Measurements from ENCODE around the gene FILIP1.

DNA sequence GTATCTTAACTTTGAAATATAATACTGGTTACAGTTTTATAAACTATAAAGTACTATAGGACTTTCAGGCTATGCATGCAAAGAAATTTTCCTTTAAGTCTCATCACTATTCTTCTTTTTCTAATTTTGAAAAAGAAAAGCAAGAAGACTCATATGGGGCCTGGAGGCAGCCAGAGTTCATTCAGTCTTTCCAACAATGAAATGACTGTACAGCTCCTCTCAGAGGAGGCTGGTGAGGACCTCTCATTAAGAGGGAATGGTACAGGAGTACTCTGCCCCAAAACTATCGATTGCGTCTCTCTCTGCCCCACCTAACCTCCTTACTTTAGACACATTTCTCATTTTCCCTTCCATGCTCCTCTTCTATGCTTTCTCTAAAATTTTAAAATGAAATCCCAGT lies 66.3 kb downstream of the FILIP1 start:
- TF ChIP-seq, protein P1, sequence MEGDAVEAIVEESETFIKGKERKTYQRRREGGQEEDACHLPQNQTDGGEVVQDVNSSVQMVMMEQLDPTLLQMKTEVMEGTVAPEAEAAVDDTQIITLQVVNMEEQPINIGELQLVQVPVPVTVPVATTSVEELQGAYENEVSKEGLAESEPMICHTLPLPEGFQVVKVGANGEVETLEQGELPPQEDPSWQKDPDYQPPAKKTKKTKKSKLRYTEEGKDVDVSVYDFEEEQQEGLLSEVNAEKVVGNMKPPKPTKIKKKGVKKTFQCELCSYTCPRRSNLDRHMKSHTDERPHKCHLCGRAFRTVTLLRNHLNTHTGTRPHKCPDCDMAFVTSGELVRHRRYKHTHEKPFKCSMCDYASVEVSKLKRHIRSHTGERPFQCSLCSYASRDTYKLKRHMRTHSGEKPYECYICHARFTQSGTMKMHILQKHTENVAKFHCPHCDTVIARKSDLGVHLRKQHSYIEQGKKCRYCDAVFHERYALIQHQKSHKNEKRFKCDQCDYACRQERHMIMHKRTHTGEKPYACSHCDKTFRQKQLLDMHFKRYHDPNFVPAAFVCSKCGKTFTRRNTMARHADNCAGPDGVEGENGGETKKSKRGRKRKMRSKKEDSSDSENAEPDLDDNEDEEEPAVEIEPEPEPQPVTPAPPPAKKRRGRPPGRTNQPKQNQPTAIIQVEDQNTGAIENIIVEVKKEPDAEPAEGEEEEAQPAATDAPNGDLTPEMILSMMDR (conservative IDR thresholded peaks at IDR 0.05; ENCODE audit: low read depth, low read length) = no peak
- TF ChIP-seq RFX5 (IDR thresholded peaks at IDR 0.05; ENCODE audit: low read depth, low read length) = no peak
- TF ChIP-seq, protein P2, sequence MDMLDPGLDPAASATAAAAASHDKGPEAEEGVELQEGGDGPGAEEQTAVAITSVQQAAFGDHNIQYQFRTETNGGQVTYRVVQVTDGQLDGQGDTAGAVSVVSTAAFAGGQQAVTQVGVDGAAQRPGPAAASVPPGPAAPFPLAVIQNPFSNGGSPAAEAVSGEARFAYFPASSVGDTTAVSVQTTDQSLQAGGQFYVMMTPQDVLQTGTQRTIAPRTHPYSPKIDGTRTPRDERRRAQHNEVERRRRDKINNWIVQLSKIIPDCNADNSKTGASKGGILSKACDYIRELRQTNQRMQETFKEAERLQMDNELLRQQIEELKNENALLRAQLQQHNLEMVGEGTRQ (IDR thresholded peaks at IDR 0.05; ENCODE audit: low read depth, low read length) = no peak
- TF ChIP-seq CHD1 (IDR thresholded peaks at IDR 0.05; ENCODE audit: low read depth, low read length) = no peak
- TF ChIP-seq POLR2A (IDR thresholded peaks at IDR 0.05; ENCODE audit: low read depth, low read length) = no peak
- TF ChIP-seq SMC3 (IDR thresholded peaks at IDR 0.05; ENCODE audit: low read depth, low read length) = no peak
- TF ChIP-seq MXI1 (IDR thresholded peaks at IDR 0.05; ENCODE audit: borderline replicate concordance, low read depth, low read length) = no peak
- TF ChIP-seq BHLHE40 (IDR thresholded peaks at IDR 0.05; ENCODE audit: low read depth, low read length) = no peak
- TF ChIP-seq CEBPB (IDR thresholded peaks at IDR 0.05; ENCODE audit: low read depth, low read length) = no peak
- TF ChIP-seq, protein P3, sequence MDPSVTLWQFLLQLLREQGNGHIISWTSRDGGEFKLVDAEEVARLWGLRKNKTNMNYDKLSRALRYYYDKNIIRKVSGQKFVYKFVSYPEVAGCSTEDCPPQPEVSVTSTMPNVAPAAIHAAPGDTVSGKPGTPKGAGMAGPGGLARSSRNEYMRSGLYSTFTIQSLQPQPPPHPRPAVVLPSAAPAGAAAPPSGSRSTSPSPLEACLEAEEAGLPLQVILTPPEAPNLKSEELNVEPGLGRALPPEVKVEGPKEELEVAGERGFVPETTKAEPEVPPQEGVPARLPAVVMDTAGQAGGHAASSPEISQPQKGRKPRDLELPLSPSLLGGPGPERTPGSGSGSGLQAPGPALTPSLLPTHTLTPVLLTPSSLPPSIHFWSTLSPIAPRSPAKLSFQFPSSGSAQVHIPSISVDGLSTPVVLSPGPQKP (IDR thresholded peaks at IDR 0.05; ENCODE audit: borderline replicate concordance, low read depth, low read length) = no peak
- no peak for TF ChIP-seq RCOR1 (IDR thresholded peaks at IDR 0.05; ENCODE audit: insufficient replicate concordance, low read length)
- no peak for TF ChIP-seq RAD21 (IDR thresholded peaks at IDR 0.05; ENCODE audit: low read length)
- TF ChIP-seq NFE2L2 (IDR thresholded peaks at IDR 0.05; ENCODE audit: low read depth, low read length) = no peak

All from IMR-90 (cell line).